Mucosa of stomach (tissue), 1 donor: Measurements from ENCODE around the gene SLC25A17.
"Not testable (repeated sequence)": the region's sequence is repeated elsewhere in the genome, so short reads cannot be mapped to it uniquely, and the experiment has no call there.

Source experiments
- H3K27me3 ChIP-seq: one replicate; pipeline ENCODE4 v1.7.0; 2013; ENCODE audit warnings: mild to moderate bottlenecking, low read length; ENCODE audit not compliant: control insufficient read depth, insufficient read depth
- H3K36me3 ChIP-seq: one replicate; pipeline ENCODE4 v1.7.0; 2013; ENCODE audit warnings: low read length; ENCODE audit not compliant: control insufficient read depth, insufficient read depth
- H3K4me1 ChIP-seq: one replicate; pipeline ENCODE4 v1.7.0; 2013; ENCODE audit warnings: mild to moderate bottlenecking, low read length; ENCODE audit not compliant: control insufficient read depth, insufficient read depth
- H3K4me3 ChIP-seq: one replicate; pipeline ENCODE4 v1.7.0; 2013; ENCODE audit warnings: low read length
- H3K9ac ChIP-seq: one replicate; pipeline ENCODE4 v1.7.0; 2013; ENCODE audit warnings: mild to moderate bottlenecking, low read length, moderate library complexity
- H3K9me3 ChIP-seq: one replicate; pipeline ENCODE4 v1.7.0; 2013; ENCODE audit warnings: mild to moderate bottlenecking, low read length, moderate library complexity; ENCODE audit not compliant: control insufficient read depth
- donor health status: Pancreatic carcinoma.

Gene SLC25A17

DNA sequence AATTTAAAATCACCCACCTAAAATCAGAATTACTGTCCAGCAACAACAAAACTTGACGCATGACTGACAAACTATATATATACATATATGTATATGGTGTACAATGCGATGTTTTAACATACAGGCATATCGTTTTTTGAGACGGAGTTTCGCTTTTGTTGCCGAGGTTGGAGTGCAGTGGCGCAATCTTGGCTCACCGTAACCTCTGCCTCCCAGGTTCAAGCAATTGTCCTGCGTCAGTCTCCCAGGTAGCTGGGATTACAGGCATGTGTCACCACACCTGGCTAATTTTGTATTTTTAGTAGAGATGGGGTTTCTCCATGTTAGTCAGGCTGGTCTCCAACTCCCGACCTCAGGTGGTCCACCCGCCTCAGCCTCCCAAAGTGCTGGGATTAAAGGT, 26.7 kb upstream of the SLC25A17 start:
- H3K4me3 ChIP-seq, H3K9me3 ChIP-seq, H3K4me1 ChIP-seq, H3K9ac ChIP-seq, H3K36me3 ChIP-seq, H3K27me3 ChIP-seq: not testable (repeated sequence)

DNA sequence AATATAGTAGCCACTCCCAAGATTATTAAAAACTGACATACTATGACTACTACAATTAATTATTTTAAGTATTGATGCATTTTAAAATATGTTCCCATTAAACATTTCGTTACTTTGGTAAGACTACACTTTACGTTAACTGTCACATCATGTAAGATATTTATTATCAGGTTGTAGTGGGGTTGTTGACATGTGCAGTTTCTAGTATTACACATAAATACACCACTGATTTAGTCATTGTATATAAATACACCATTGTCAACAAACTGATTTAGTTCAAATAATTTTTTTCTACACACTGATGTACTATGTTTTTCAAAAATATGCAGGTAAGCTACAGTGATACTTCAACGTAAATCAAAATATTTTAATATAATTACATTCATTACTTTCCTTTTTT, 25.8 kb upstream of the SLC25A17 start:
- Histone ChIP-seq H3K4me3 (no peak overlapping the region), H3K4me1 (no peaks in the 10 kb centered on the region), H3K27me3 (no peaks in the 10 kb centered on the region), H3K9me3 (no peaks in the 10 kb centered on the region), H3K9ac (no peak overlapping the region), H3K36me3 (no peaks in the 10 kb centered on the region)

DNA sequence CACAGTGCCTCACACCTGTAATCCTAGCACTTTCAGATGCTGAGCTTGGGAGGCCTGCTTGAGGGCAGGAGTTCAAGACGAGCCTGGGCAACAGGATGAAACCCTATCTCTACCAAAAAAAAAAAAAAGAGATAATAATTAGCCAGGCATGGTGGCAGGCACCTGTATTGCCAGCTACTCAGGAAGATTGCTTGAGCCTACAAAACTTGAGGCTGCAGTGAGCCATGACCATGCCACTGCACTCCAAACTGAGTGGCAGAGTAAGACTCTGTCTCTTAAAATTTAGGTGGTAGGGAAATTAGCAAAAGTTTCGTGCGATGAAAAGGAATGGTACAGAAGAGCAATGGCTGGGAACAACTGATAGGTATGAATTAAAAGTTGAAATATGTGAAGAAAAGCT, 19.3 kb upstream of the SLC25A17 start:
- no peaks in the 10 kb centered on the region for H3K9me3 ChIP-seq
- H3K27me3 ChIP-seq: no peaks in the 10 kb centered on the region
- H3K9ac ChIP-seq: no peak overlapping the region
- no peaks in the 10 kb centered on the region for H3K36me3 ChIP-seq
- no peaks in the 10 kb centered on the region for H3K4me1 ChIP-seq
- no peak overlapping the region for H3K4me3 ChIP-seq

DNA sequence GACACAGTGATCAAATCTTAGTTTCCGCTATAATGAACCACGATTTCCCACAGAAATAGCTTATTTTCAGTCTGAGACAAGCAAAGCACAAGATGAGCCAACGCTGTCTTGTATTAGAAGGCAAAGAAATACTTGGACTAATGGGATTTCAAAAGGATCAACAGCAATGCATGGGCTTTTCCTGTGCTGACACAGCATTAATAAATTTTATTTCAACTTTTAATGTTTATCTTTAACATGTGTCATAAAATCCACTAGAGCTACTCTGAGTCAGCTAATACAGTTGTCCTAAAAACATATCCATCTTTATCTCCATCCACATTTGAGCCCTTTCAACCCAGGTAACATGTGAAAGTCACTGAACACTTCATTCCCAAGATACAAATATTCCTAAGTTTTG, 15.5 kb upstream of the SLC25A17 start:
- no peaks in the 10 kb centered on the region for H3K27me3 ChIP-seq
- no peak overlapping the region for H3K9ac ChIP-seq
- peaks cover 5% of the 10 kb centered on the region for H3K36me3 ChIP-seq

DNA sequence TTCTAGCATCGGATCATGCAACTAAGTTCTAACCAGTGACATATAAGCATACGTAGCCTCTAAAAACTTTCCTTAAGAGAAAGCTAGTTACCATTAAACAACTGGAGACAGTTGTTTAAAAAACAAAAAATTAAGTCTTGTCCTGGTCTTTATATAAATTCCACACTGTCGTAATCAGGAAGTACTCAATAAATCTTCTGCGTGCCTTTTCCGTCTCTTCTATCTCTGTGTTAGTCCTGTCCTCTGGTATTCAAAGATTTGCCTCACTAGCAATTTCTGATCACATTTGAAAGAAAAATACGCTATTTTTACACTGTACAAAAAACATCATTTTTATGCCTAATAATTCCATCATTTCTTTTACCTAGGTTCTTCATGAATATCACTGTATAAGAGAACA, 10.0 kb upstream of the SLC25A17 start:
- H3K9ac ChIP-seq: no peak overlapping the region
- peaks cover 6% of the 10 kb centered on the region for H3K4me1 ChIP-seq
- no peaks in the 10 kb centered on the region for H3K27me3 ChIP-seq
- no peaks in the 10 kb centered on the region for H3K9me3 ChIP-seq
- no peak overlapping the region for H3K4me3 ChIP-seq
- H3K36me3 ChIP-seq: peaks cover 5% of the 10 kb centered on the region

More for the DNA sequence above, 15.5 kb upstream of the SLC25A17 start:
- peaks cover 6% of the 10 kb centered on the region for H3K4me1 ChIP-seq
- no peaks in the 10 kb centered on the region for H3K9me3 ChIP-seq
- no peak overlapping the region for H3K4me3 ChIP-seq

DNA sequence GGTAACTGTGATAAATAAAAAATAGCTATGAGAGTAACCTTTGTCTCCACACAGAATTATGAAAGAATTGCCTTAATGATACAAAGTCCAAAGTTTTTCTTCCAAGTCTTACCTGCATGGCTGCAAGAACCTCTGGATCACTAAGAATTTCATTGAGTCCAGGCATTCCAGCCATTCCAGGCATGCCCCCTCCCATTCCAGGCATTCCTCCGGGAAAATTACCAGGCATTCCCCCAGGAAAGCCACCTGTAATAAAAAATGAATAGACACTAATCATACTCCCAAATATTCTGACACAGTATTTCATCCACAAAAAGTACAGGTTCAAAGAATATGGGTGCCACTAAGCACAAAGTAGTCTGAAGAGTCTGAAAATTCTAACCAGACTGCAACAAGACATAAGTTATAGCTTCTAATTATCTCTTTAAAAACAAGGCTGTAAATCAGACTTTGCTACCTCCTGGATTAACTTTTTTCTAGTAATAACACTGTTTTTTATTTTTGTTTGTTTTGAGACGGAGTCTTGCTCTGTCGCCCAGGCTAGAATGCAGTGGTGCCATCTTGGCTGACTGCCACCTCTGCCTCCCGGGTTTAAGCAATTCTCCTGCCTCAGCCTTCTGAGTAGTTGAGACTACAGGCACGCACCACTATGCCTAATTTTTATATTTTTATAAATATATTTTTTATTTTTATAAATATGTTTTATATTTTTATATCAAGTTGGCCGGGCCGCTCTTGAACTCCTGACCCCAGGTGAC, 8.0 kb upstream of the SLC25A17 start:
- Histone ChIP-seq H3K4me1 (peaks cover under 1% of the 10 kb centered on the region), H3K9me3 (no peaks in the 10 kb centered on the region), H3K36me3 (peaks cover 5% of the 10 kb centered on the region), H3K27me3 (no peaks in the 10 kb centered on the region), H3K4me3 (no peak overlapping the region), H3K9ac (no peak overlapping the region)

DNA sequence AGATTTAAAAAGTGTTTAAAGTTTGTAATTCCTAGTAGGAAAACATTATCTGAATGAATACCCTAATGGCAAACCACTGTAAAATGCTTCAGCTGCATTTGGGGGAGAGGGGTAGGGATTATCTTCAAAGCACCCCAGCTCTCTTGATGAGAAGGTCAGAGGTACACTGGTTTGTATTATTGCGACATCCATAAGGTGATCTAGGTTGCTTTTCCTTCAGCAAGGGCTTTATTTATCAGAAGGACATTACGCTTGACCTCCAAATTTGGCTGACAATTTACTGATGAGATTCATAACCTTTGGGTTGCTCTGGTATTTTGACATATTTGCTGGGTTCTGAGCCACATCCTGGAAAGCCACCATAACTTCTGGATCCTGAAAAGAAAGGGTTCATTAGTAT, 7.1 kb upstream of the SLC25A17 start:
- H3K27me3 ChIP-seq, H3K4me3 ChIP-seq, H3K36me3 ChIP-seq, H3K9ac ChIP-seq, H3K4me1 ChIP-seq, H3K9me3 ChIP-seq: not testable (repeated sequence)

DNA sequence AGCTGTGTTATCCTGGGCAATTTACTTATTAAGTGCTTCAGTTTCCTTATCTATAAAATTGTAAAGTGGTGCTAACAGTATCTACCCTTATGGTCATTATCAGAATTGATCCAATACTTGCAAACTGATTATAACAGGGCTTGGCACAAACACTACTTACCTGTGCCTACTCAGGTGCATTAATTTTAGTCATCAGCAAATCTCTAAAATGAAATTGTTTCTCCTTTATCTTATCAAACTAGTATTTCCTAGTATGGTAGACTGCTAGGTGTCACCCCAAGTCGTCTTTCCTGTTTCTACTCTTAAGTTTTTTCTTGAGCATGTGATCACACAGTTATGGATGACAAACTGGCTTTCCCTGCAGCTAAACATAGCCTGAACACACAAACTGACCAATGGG, 4.3 kb upstream of the SLC25A17 start:
- Histone ChIP-seq H3K9me3 (no peaks in the 10 kb centered on the region), H3K4me3 (no peak overlapping the region), H3K4me1 (peaks cover 2% of the 10 kb centered on the region), H3K9ac (no peak overlapping the region), H3K27me3 (no peaks in the 10 kb centered on the region), H3K36me3 (no peaks in the 10 kb centered on the region)

DNA sequence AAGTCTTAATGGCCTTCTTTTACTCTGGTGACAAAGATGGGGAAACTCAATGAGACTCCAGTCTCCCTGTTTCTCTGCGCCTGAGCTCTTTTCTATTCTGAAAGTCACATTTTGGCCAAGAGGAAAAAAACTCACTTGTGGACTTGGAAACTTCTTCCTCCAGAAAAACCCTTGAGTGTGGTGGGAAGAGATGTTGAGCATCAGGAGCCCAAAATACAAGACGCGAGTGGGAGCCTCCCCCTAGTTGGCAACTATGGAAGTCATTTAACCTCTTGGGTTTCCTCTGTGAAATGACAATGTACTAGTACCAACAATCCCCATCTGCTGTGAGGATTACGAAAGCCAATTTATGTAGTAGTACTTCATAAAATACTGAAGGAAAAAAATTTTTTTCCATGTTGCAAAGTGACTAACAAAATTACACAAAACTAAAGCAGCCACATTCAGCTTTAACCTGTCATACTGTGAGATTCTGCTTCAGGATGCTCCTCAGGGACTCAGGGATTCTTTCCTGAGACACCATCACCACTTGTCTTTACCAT, 524 bp upstream of the SLC25A17 start:
- no peaks in the 10 kb centered on the region for H3K9me3 ChIP-seq
- no peaks in the 10 kb centered on the region for H3K27me3 ChIP-seq
- peak overlapping the region; percentile 32 for H3K4me3 ChIP-seq
- H3K36me3 ChIP-seq: no peaks in the 10 kb centered on the region
- H3K4me1 ChIP-seq: peaks cover 11% of the 10 kb centered on the region
- peak overlapping the region; percentile 89 for H3K9ac ChIP-seq

DNA sequence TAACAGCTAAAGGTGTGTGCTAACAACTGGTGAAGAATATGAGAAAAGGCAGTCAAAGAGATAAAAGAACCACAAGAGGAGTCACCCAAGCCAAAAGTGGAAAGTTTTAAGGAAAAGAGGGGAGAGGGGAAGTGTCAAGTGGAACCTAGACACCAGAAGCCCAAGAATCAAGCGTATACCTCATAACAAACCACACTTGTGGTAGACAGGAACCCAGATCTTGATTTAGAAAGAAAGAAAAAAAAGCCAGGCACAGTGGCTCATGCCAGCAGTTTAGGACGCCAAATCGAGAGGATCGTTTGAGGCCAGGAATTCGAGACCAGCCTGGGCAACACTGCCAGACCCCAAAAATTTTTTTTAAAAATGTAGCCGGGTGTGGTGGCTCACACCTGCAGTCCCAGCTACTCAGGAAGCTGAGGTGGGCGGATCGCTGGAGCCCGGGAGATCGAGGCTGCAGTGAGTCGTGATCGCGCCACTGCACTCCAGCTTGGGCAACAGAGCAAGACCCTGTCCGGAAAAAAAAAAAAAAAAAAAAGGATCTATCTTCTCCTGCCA, 877 bp downstream of the SLC25A17 start:
- H3K36me3 ChIP-seq: no peaks in the 10 kb centered on the region
- peaks cover 11% of the 10 kb centered on the region for H3K4me1 ChIP-seq
- H3K9me3 ChIP-seq: no peaks in the 10 kb centered on the region
- peak overlapping the region; percentile 87 for H3K4me3 ChIP-seq
- no peaks in the 10 kb centered on the region for H3K27me3 ChIP-seq
- H3K9ac ChIP-seq: peak overlapping the region; percentile 89

DNA sequence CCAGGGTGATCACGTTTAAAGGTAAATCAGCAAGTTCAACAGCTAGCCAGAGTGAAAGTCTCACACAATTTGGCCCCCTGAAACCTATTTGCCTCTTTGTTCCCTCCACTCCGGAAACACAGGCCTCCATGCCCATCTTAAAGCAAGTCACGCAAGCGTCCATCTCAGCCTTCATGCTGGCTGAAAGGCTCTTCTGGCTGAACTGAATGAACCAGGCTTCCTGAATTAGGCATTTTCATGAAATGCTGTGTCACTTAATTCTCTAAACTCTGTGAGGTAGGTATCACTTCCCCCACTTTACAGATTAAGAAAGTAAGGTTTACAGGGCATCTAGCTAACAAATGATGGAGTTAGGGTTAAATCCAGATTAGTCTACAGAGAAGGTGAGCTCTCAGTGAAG, 1.4 kb downstream of the SLC25A17 start:
- H3K36me3 ChIP-seq: no peaks in the 10 kb centered on the region
- no peaks in the 10 kb centered on the region for H3K9me3 ChIP-seq
- peaks cover 11% of the 10 kb centered on the region for H3K4me1 ChIP-seq
- no peak overlapping the region for H3K9ac ChIP-seq
- no peak overlapping the region for H3K4me3 ChIP-seq
- no peaks in the 10 kb centered on the region for H3K27me3 ChIP-seq

DNA sequence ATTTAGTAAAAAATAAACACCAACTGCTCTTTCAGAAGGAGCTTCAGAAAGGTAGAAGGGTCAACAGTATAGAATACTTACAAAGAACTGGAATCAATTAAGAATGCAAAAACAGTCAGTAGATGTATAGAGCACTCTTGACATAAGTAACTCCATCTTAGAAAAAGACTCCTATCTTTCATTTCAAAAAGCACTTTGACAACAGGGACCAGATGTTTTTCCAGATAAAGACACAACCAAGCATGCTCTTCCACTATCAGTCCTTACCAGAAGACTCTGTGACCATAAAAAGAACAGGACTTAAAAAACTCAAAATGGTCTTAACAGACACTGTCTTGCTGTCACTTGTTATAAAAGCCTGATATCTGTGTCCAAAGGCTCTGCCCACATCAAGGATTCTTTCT, 5.2 kb downstream of the SLC25A17 start:
- peaks cover 16% of the 10 kb centered on the region for H3K4me1 ChIP-seq
- H3K9ac ChIP-seq: no peak overlapping the region
- no peaks in the 10 kb centered on the region for H3K27me3 ChIP-seq
- no peaks in the 10 kb centered on the region for H3K36me3 ChIP-seq
- no peaks in the 10 kb centered on the region for H3K9me3 ChIP-seq
- no peak overlapping the region for H3K4me3 ChIP-seq
